Measurements from ENCODE around the gene SORCS3. TPM values are rescaled to one million over a fixed set of nuclear protein-coding genes. Genes with fewer than 3 reads are reported as not detected.

SORCS3 gene
- total RNA-seq, 1 experiment from 2014 or later, result not detected

DNA sequence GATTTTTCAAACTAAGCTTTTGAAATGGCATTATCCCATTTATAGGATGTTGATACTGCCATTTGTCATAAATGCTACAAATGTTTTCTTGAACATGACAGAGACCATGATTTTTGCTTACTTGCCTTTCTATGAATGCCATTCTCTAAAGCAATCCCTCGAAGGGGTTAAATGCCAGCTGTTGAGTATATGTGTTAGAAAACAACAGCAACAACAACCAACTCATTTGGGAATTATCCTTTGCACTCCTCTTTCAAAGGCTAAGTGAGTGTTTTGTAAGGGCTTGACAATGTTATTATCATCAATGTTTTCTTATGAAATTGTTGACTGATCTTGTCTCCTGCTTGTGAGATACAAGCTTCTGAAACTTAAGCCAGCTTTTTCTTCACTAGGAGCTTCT lies 529.4 kb downstream of the SORCS3 start:
- no peak for DNase-seq (ENCODE audit: low read depth)

DNA sequence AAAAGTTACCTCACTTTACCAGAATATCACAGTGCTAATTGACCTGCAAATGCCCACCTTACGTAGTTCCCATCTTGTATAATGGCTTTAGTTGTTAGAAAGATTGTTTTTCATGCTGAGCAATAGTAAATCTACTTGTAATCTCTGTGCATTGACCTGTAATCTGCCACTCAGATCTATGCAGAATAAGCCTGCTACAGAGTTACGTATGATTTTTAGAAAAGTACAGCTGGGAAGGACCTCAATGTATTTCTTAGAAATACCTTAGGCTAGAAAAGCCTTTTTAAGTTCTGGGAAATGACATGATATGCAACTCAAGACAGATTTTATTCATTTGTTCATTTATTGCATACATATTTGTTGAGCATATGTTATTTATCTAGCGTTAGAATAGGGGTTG lies 530.9 kb downstream of the SORCS3 start:
- DNase-seq (ENCODE audit: low read depth), result no peak

DNA sequence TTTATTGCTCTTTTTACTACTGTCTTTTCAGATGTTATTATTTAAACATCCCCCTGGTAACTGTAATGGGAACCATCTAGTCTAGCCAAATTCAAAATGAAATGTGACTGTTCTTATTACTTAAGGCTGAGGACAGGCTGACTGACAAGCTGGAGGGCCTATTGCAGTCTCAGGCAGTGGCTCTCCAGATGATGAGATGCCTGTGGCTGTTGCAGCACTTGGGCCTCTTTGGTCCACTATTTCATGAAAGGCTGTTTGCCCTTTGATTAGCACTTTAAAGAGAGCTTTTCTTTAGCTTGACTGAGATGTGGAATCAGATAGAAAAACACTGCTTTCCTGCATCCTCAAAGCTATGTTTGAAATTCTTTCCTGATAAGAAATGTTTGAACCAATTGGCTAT lies 540.5 kb downstream of the SORCS3 start:
- no peak for DNase-seq (ENCODE audit: low read depth)

DNA sequence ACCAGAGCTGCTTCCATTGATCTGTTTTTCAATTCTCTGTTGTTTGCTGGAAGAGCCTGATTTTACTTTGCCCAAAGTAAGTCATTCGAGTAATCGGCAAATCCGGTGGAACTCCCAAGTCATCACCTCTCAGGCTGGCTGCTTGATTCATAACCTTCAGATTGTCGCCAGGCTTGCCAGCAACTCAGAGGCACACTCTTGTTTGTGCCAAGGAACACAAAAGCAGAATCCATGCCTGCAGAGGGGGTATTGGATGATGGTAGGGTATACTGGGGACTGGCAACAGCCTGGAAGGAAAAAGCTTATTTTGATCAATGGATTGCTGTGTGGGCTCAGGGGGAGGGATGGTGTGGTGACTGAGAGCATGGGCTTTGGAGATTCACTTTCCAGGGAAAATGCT lies 542.4 kb downstream of the SORCS3 start:
- no peak for DNase-seq (ENCODE audit: low read depth)

DNA sequence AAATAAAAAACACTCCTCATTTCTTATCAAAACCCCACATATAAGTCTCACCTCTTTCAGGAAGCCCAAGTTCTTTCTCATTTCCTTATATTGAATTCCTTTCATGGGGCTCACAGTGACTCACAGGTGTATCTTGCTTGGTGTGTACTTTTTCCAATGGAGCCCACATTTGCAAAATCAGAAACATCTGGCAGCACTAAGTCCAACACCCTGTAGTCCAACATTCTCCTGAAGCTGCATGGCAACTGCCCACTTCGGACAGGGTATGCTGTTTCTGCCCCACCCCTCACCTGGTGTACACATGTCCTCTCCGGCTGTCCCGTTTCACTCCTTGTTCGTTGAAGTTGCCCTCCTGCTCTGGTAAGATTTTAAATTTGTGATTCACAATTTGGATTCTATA lies 544.1 kb downstream of the SORCS3 start:
- DNase-seq (ENCODE audit: low read depth), result no peak

DNA sequence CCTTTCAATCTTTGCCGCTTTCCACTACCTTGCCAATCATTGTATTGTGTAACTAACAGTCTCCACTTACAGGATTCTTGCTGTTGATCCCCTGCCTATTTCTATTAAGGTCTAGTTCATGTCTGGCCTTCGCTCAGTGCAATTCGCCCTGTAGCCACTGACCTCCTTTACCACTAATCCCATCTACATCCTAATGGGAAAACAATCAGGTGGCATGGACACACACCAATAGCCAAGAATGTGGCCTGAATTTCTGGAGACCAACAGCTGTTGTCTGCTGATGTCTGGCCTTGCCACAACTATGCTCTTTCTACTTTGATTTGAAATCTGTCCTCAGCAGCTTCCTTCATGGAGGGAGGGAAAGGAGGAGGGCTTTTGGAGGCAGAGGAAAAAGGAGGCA lies 546.2 kb downstream of the SORCS3 start:
- DNase-seq (ENCODE audit: low read depth), result no peak

DNA sequence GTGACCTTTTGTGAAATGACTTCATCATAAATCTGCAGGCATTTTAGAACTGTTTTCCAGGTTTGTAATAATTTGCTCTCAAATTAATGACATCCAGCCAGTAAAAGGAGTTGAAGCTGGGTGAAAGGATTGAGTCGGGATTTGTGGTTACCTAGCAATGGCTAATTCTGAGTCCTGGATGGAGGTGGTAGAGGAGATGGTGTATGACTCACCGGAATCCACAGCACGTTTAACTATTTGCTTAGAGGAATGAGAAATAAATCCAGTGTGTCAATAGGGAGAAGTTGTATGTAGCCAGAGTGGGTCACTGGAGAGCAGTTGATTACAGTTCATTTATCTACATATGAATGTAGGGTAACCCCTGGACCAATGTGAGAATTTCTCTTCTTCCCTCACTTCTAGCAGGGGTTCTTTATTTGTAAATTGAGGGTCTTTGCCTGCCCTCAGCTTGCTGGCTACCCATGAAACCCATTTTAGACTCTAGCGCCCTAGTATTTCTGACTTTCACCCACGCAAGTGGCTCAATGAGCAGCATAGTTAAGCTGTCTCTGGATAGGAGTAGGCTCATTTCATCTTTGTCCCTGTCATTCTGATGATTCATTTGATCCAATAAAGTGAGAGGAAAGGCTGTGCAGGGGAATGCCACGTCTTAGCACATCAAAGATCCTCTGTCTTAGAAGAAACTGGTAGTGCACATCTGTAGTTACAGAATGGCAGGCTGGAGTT lies 547.8 kb downstream of the SORCS3 start:
- no peak for DNase-seq (ENCODE audit: low read depth)

DNA sequence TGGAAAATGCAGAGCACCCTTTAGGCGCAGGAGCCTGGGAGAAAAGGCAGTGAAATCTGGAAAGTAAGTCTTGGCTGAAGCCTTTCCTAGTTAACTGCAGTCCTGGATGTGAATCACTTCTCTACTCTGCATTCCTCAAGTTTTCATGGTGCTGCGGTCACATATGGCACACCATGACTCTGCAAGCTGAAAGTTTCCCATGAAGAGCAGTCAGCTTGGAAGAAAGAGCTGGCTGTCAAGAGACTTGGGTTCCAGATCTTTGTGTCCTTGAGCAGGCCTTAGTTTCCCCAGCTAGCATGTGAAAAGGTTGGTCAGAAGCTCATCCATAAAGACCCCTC lies 548.3 kb downstream of the SORCS3 start:
- no peak for DNase-seq (ENCODE audit: low read depth)

DNA sequence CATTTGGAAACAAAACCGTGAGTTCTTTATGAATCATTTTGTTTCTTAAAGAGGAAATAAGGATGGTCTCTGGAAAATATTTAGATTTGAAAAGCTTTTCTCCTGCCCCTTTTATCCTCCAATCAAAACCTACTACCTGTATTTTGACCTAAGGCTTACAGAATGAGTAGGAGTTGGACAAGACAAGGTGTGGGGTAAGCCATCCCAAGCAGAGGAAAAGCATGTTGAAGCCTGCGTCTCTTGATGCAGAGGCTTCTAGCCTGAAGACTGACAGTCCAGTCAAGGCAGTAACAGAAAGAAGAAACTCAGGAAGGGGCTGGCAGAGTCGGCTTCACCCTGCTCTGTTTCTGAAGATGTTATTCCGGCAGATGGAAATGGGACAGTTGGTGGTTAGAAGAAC lies 551.1 kb downstream of the SORCS3 start:
- DNase-seq (ENCODE audit: low read depth), result no peak

DNA sequence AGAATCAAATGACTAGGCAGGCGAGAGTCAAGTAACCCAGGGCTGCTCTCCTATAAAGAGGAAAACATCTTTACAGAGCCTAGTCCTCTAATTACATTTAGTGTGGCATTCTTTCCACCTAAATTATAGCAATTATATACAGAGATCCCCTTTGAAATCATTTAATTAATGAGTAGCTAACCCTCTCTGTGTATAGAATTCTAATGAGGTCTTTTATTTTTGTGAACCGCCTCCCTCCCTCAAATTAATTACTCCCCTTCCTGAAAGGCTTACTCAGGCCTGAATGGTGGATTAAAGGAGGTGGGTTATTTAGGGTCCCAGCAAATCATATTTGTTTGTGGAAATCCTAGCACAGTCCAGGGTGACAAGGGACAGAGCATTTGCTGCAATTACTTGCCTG lies 551.8 kb downstream of the SORCS3 start:
- no peak for DNase-seq (ENCODE audit: low read depth)

DNA sequence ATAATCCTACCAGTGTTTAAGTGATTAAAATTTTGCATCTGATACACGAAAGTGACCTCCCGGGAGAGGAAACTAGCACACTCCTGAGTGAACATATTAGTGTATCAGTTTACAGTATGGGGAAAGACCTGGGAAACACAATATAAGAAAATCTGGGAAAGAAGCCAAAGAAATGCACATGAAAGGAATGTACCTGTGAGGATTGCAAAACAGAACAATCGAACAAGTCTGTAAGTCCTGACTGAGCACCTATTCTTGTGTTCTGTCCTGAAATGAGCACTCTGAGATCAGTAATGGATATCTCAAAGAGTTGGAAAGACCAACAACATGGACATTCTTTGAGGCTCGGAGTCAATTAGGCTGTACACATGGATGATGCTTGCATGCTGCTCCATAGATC lies 554.7 kb downstream of the SORCS3 start:
- no peak for DNase-seq (ENCODE audit: low read depth)

DNA sequence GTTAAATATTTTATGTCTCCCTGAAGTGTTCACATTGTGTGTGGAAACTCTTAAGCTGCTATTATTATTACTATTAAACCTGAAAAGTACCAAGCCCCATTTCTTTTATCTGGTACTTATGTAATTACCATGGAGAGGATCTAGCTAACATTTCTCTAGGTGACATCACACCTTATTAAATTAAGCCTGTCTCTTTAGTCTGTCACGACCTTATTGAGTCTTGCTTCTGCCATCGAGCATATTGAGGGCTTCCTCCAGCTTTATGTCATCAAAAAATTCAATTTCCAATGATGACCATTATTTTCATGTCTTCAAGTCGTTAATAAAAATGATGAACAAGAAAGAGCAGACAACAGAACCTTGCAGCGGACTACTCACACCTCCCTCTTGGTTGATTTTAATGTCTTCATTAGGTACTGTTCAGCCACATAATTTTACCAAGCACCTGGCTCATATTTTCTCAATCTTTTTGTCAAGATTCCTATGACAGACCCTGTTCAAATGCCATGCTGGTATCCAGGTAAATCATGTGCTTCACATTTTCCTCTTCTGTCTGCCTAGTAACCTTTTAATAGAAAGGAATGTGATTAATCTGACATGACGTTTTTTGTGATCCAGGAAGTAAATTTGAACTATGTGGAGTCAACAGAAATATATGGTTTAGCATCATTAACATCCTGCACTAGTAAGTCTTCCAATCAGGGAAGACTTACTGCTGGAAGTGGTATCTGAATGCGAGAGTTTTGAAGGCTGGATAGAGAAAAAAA lies 556.7 kb downstream of the SORCS3 start:
- DNase-seq (ENCODE audit: low read depth), result no peak

DNA sequence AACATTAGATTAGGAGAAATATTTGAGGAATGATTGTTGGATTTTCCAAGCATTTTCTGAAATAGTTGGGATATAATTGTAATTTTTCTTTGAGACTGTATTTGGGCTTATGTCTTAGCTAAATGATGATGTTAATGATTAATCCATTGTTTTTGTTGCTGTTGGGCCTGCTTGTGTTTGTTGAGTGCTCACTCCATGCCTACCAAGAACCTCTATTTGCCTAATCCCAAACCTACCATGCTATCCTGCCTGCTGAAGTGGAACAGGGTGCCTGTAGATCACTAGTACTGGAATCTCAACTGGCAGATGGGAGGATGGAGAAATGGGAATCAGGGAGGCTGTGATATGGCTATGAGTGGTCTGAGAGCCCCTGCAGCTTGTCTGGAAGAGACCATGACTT lies 565.5 kb downstream of the SORCS3 start:
- DNase-seq (ENCODE audit: low read depth), result no peak

DNA sequence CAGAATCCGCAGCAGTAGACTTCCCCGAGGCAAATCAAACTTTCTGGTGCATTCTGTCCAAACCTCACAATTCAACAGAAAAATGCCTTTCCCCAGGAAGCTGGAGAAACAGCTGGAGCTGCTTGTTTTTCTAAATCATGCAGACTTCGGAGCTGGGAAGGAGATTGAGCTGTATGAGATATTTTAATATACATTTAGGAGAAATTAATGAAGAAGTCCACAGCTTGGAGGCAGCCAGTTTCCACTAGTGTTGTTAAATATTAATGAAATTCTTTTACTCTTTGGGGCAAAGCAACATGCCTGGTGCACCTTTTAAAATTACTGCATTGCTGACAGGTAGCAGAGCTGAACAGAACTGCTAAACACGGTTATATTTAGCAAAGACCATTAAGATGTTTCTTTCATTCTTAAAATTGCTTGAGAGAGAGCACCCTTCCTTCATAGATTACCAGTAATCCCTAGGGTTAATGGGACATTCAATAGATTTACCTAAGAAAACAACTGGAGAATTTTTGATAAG lies 566.4 kb downstream of the SORCS3 start:
- no peak for DNase-seq (ENCODE audit: low read depth)

DNA sequence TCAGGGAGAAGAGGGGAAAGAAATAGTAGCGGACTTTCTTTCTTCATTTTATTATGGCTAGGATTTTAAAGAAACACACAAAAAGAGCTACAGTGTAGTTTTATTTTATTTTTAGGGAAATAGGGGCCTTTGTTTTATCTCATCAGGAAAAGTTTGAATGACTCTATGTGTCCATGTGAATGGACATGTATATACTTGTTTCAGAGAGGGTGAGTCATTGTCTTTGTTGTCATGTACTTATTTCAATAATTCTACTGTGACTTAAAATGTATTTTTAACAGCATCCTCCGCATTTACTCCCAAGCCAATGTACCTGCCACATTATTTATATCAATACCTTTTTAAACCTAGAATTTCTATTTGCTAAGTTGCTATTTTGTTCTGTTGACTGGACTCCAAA lies 569.5 kb downstream of the SORCS3 start:
- no peak for DNase-seq (ENCODE audit: low read depth)

DNA sequence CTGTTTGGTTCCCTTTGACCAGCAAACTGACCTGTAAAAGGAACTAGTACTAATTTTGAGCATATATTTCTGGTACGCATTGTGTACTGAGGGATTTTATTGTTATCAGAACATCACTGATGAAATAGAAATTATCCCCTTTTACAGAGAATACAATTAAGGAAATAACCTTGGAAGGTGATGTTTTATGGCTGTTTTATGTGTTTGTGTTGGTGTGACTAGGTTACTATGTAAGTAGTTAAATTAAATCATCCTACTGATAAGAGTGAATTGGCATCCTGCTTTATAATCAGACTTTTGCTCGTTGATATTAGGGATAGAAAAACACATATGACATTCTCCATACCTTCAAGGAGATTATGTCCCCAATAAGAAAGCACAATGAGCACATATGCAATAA lies 596.6 kb downstream of the SORCS3 start:
- DNase-seq (ENCODE audit: low read depth), result no peak

DNA sequence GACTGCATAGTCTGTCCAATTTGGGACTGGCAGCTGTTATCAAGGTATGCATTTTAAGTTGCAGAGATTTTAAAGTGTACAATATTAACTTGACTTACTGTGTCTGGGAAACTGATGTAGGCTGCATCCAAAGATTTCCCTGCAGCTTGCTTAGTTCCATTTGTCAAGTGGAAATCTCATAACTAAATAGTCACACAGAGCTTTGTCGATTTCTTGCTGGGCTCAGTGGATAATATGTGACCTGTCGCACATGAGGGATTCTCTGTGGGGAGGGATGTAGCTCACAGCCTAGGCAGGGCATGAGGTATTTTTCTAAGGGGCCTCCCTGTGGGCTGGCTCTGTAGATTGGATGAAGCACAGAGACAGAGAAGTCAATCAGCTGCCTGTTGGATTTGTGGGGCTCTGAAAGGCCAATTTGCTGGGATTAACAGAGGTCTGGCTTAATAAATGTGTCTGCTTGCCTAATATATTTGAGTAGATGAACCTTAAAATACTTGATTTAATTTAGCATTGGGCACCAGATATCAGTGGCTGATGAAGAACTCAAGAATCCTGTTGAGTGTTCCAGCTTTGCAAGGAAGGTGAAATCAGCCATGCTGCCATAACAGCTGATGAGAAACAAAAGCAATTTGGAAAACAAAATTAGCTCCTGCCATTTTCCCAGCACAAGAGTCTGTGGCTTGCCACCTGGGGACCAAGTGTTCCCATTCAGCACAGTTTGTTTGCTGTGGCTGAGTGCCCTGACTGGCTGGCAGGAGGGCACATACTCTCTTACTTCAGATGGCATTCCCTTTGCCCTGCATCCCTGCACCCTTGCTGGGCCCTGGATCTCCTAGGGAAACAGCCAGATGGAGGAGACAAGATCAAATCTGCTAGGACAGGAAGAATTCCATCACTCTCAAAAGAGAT lies 598.5 kb downstream of the SORCS3 start:
- no peak for DNase-seq (ENCODE audit: low read depth)

DNA sequence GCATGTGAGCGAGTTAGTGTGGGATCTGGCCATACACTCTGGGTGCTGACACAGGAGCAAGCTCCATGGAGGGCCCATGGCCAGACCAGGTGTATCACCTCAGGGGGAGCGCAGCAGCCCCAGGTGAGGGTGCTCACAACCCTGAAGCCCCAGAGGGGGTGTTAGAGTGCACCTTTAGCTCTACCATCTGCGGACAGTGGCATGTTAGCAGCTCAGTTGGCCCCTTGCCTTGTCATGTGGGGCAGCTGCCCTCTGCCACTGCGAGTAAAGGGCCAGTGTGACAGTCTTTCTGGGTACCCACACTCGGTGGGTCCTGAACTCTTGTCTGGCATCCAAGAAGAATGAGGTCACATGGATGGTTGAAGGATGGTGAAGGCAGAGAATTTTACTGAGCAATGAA lies 600.2 kb downstream of the SORCS3 start:
- no peak for DNase-seq (ENCODE audit: low read depth)

DNA sequence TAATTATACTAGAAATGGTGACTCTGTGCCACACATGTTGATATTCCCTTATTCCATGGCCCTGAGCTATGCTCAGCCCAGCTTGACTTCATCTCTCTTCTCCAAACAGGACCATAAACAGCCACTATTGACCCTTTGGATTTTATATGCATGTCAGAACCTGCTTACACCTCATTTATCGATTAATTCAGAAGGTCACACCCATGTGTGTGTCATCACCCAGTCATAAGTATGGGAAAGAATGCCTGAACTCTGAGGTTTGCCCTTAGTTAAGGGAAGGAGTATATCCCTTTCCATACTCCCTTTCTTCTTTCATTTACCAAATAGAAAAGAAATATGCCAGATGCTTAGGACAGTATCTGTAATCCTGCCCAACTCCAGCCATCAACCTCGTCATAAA lies 602.3 kb downstream of the SORCS3 start:
- DNase-seq (ENCODE audit: low read depth), result no peak

DNA sequence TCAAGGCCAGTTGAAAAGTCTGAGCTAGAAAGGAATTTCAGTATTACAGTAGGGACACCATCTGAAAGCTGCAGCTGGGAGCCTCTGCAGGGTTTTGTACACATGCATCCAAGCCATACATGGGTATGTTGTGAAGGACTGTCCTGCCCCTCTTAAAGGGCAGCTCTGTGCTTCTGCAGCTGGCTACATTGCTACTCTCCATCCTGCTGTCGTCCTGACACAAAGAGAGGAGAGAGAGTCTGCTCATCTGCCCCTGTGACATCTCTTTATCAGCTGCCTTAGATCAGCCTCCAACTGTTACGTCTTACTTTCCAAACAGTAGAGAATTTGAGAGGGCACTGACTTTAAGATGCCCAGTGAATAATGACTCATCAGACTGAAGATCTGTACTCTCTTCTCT lies 602.7 kb downstream of the SORCS3 start:
- no peak for DNase-seq (ENCODE audit: low read depth)

DNA sequence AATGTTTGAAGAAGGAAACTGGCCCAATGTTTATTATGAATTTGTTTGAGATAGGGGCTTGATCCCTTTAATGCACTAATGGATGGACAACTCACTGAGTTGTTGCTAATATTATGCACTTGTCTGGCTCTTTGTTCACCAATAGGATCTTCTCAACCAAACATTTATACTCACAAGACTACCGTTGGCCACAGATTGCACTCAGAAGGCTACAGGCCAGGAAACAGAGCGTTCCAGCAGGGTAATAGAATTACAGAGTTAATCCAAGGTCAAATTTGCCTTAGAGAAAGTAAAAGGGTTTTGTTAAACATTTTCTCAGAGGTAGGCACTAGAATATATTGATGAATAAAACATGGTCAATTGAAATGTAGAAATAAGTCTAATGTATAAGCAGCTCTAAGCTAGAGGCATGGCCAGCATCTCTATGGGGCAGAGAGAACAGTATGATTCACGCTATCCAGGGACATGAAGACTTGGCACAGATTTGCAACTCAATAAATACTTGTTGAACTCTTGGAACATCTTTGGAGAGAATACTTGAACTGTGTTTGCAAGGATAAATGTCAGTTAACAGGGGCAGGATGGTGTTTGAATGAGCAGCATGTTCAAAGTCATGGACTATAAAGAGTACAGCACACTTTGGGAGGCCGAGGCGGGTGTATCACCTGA lies 606.9 kb downstream of the SORCS3 start:
- DNase-seq (ENCODE audit: low read depth), result no peak

DNA sequence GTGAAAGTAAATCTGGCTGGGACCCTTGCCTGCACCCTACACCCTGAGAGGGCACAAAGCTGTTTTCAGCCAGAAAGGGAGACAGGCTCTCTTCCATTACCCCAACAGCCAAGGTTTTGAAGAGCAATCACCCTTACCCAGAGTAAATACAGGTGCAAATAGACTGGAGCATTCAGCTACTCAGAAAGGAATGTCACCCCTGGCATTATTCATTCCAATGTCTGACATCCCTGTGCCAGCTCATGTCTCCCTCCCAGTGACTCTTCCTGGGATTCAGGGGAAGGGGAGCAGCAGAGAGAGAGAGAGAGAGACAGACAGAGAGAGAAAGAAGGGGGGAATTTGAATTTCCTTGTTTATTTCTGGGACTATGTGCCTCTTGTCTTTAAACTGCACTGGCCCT lies 611.8 kb downstream of the SORCS3 start:
- DNase-seq (ENCODE audit: low read depth), result no peak
